Ovary (tissue), 3 donors: Measurements from ENCODE around the gene GLTP.

Experiments
- EP300 ChIP-seq: sonication (generic); formaldehyde crosslinking; IDR thresholded peaks from one replicate; pipeline ENCODE4 v1.6.1; 2017; ENCODE audit warnings: antibody characterized with exemption
- POLR2A ChIP-seq: fragments of 450-650 bp; IDR thresholded peaks from one replicate; pipeline ENCODE4 v1.6.1; 2017; ENCODE audit warnings: antibody characterized with exemption, mild to moderate bottlenecking, moderate library complexity
- TF ChIP-seq, protein P1 (sequence below), 3 donors: fragments of 450-650 bp in 2 of 3; fragments of 200-600 bp in 1 of 3; IDR thresholded peaks; one replicate each; pipeline versions ENCODE4 v1.5.1 to v1.8.0; 2016 to 2022; ENCODE audit warnings: antibody characterized with exemption in 3 of 3, mild to moderate bottlenecking in 1 of 3
- donor health status: DM: no; HTN: no; CAD: no.

DNA sequence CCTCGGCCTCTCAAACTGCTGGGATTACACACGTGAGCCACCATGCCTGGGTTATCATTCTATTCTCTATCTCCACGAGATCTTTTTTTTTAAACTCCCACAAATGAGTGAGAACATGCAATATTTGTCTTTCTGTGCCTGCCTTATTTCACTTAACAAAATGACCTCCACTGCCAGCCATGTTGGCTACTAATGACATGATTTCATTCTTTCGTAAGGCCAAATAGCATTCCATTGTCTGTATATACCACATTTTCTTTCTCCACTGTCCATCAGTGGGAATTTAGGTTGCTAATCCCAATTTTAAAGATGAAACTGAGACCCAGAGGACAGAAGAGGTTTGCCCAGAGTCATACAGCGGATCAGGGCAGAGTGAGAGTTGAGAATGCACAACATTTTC is 36.2 kb downstream of the GLTP start:
- TF ChIP-seq, protein P1, sequence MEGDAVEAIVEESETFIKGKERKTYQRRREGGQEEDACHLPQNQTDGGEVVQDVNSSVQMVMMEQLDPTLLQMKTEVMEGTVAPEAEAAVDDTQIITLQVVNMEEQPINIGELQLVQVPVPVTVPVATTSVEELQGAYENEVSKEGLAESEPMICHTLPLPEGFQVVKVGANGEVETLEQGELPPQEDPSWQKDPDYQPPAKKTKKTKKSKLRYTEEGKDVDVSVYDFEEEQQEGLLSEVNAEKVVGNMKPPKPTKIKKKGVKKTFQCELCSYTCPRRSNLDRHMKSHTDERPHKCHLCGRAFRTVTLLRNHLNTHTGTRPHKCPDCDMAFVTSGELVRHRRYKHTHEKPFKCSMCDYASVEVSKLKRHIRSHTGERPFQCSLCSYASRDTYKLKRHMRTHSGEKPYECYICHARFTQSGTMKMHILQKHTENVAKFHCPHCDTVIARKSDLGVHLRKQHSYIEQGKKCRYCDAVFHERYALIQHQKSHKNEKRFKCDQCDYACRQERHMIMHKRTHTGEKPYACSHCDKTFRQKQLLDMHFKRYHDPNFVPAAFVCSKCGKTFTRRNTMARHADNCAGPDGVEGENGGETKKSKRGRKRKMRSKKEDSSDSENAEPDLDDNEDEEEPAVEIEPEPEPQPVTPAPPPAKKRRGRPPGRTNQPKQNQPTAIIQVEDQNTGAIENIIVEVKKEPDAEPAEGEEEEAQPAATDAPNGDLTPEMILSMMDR (IDR thresholded peaks at IDR 0.05): no peak
- TF ChIP-seq EP300 (no peak), POLR2A (no peak)
